Caco-2 (cell line): Measurements from ENCODE around the gene CT47B1. TPM values are rescaled to one million over a fixed set of nuclear protein-coding genes. Genes with fewer than 3 reads are reported as not detected.

Source experiments
- BruUV-seq: library from RNA; stranded (reverse); fragments of 400-500 nt; replicated peaks from 2 replicates; lab custom pipeline; 2021; lab: Mats Ljungman, UMichigan
- CTCF ChIA-PET: fragments of 300-600 bp; sonication (Branson Sonifier 250); formaldehyde crosslinking; loops from one replicate; lab custom pipeline; 2022; ENCODE audit warnings: antibody characterized with exemption; lab: Charles Lee
- POLR2A ChIA-PET: fragments of 300-600 bp; sonication (Branson Sonifier 250); formaldehyde crosslinking; loops from one replicate; lab custom pipeline; 2022; ENCODE audit warnings: antibody characterized with exemption; lab: Charles Lee
- DNase-seq, 2 experiments: peaks; one replicate each; pipeline versions ENCODE4 v3.0.0 to v3.0.0-alpha.2; 2020 to 2022
- H3K27me3 ChIP-seq: replicated peaks from 2 replicates; pipeline ENCODE4 v1.6.0; 2011; ENCODE audit warnings: low read length; ENCODE audit not compliant: control insufficient read depth, insufficient read depth
- H3K36me3 ChIP-seq: 2 replicates; pipeline ENCODE4 v1.5.1; 2011; ENCODE audit warnings: low read length; ENCODE audit not compliant: control insufficient read depth, insufficient read depth
- H3K4me1 ChIP-seq: fragments of 250-450 bp; sonication (Bioruptor Pico); 2 replicates; pipeline ENCODE4 v1.5.1; 2020; ENCODE audit warnings: mild to moderate bottlenecking
- H3K4me3 ChIP-seq: 2 replicates; pipeline ENCODE4 v1.5.1; 2011; ENCODE audit warnings: low read depth, mild to moderate bottlenecking, control low read depth, low read length
- H3K9me3 ChIP-seq: fragments of 250-450 bp; sonication (Bioruptor Pico); 2 replicates; pipeline ENCODE4 v1.5.1; 2020; ENCODE audit warnings: mild to moderate bottlenecking, moderate library complexity
- H3K27ac Mint-ChIP-seq: one replicate; pipeline ENCODE4 v1.8.0; 2022; ENCODE audit warnings: mixed read lengths; ENCODE audit not compliant: unreplicated experiment
- H3K27me3 Mint-ChIP-seq: one replicate; pipeline ENCODE4 v1.8.0; 2022; ENCODE audit warnings: mixed read lengths; ENCODE audit not compliant: insufficient read depth, unreplicated experiment
- H3K36me3 Mint-ChIP-seq: one replicate; pipeline ENCODE4 v1.8.0; 2022; ENCODE audit warnings: mild to moderate bottlenecking, mixed read lengths; ENCODE audit not compliant: insufficient read depth, unreplicated experiment
- H3K4me1 Mint-ChIP-seq: one replicate; pipeline ENCODE4 v1.8.0; 2022; ENCODE audit warnings: low read depth, mixed read lengths; ENCODE audit not compliant: unreplicated experiment
- H3K4me3 Mint-ChIP-seq: one replicate; pipeline ENCODE4 v1.8.0; 2022; ENCODE audit warnings: mild to moderate bottlenecking, moderate library complexity, mixed read lengths; ENCODE audit not compliant: unreplicated experiment
- H3K9me3 Mint-ChIP-seq: one replicate; pipeline ENCODE4 v1.8.0; 2022; ENCODE audit warnings: mixed read lengths; ENCODE audit not compliant: unreplicated experiment
- CTCF ChIP-seq, 2 experiments: fragments of 200-600 bp in 1 of 2; IDR thresholded peaks; 1 replicate in 1 of 2; 2 replicates in 1 of 2; pipeline versions ENCODE4 v1.5.1 to v1.8.0; 2011 to 2022; ENCODE audit warnings: antibody characterized with exemption in 1 of 2, control low read depth in 1 of 2, inconsistent platforms in 1 of 2, low read depth in 1 of 2, low read length in 1 of 2, mild to moderate bottlenecking in 1 of 2, moderate library complexity in 1 of 2; ENCODE audit not compliant: insufficient read depth in 1 of 2, severe bottlenecking in 1 of 2, unreplicated experiment in 1 of 2
- intact Hi-C: fragments of 100-400 bp; cut with micrococcal nuclease; formaldehyde crosslinking; loops from one replicate; pipeline ENCODE4 v1.10.0; 2022; ENCODE audit not compliant: unreplicated experiment
- total RNA-seq: library from RNA; stranded (reverse); gene quantifications from 2 replicates; pipeline ENCODE4 v1.2.3, GENCODE V29; 2022

The CT47B1 gene
- total RNA-seq, 1 experiment from 2014 or later, result not detected

- no peaks in the 10 kb centered on the region for H3K9me3 ChIP-seq
- Mint-ChIP-seq H3K4me1 (no peaks in the 10 kb centered on the region), H3K4me3 (no peak overlapping the region), H3K27ac (no peak overlapping the region), H3K36me3 (no peaks in the 10 kb centered on the region), H3K27me3 (no peaks in the 10 kb centered on the region), H3K9me3 (no peaks in the 10 kb centered on the region)
- BruUV-seq, result no TSS peak
- no peak for DNase-seq
- ChIA-PET CTCF (no interaction called here), POLR2A (no interaction called here)
- H3K4me3 ChIP-seq, result no peak overlapping the region
- no peaks in the 10 kb centered on the region for H3K36me3 ChIP-seq
- no peaks in the 10 kb centered on the region for H3K27me3 ChIP-seq
- intact Hi-C loops, result no loop called here
- TF ChIP-seq CTCF (IDR thresholded peaks at IDR 0.05; ENCODE audit: insufficient read depth in 1 of 2, low read depth in 1 of 2, low read length in 1 of 2, severe bottlenecking in 1 of 2, unreplicated experiment in 1 of 2), result no peak
- no peaks in the 10 kb centered on the region for H3K4me1 ChIP-seq
Observed at GRCh38 chrX:120824021-120824420, 51.6 kb downstream of the CT47B1 start.

GRCh38 chrX:120823556-120823955, 52.1 kb downstream of the CT47B1 start:
- BruUV-seq, result no TSS peak
- no peaks in the 10 kb centered on the region for H3K27me3 Mint-ChIP-seq
- H3K4me1 Mint-ChIP-seq, result no peaks in the 10 kb centered on the region

More at GRCh38 chrX:120823556-120823955, 52.1 kb downstream of the CT47B1 start:
- Mint-ChIP-seq H3K9me3 (no peaks in the 10 kb centered on the region), H3K4me3 (no peak overlapping the region), H3K27ac (no peak overlapping the region), H3K36me3 (no peaks in the 10 kb centered on the region)
- no peak for TF ChIP-seq CTCF (IDR thresholded peaks at IDR 0.05; ENCODE audit: insufficient read depth in 1 of 2, low read depth in 1 of 2, low read length in 1 of 2, severe bottlenecking in 1 of 2, unreplicated experiment in 1 of 2)
- ChIA-PET POLR2A (no interaction called here), CTCF (no interaction called here)
- Histone ChIP-seq H3K4me1 (no peaks in the 10 kb centered on the region), H3K27me3 (no peaks in the 10 kb centered on the region), H3K4me3 (no peak overlapping the region), H3K36me3 (no peaks in the 10 kb centered on the region), H3K9me3 (no peaks in the 10 kb centered on the region)
- DNase-seq, result no peak
- intact Hi-C loops, result no loop called here

Other genes with a start within 250 kb of the CT47B1 start
- 12.7 and 15.3 TPM in 2 replicates for gene C1GALT1C1, start 245.8 kb downstream of the CT47B1 start, total RNA-seq
- not detected in 2 replicates for gene CT47A11, start 61.3 kb upstream of the CT47B1 start, total RNA-seq
- gene CT47A10, start 66.2 kb upstream of the CT47B1 start, total RNA-seq, result not detected in 2 replicates
- not detected in 2 replicates for gene CT47A9, start 71.0 kb upstream of the CT47B1 start, total RNA-seq
- gene CT47A8, start 75.9 kb upstream of the CT47B1 start, total RNA-seq, result not detected in 2 replicates
- not detected in 2 replicates for gene CT47A7, start 80.7 kb upstream of the CT47B1 start, total RNA-seq
- not detected in 2 replicates for gene CT47A6, start 85.6 kb upstream of the CT47B1 start, total RNA-seq
- gene CT47A5, start 90.5 kb upstream of the CT47B1 start, total RNA-seq, result not detected in 2 replicates
- gene CT47A4, start 95.3 kb upstream of the CT47B1 start, total RNA-seq, result not detected in 2 replicates
- not detected in 2 replicates for gene CT47A3, start 100.2 kb upstream of the CT47B1 start, total RNA-seq
- not detected in 2 replicates for gene CT47A2, start 105.1 kb upstream of the CT47B1 start, total RNA-seq
- not detected in 2 replicates for gene CT47A1, start 109.9 kb upstream of the CT47B1 start, total RNA-seq
- gene GLUD2, start 171.7 kb upstream of the CT47B1 start, total RNA-seq, result 1.2 and 1.3 TPM in 2 replicates